Glomerular endothelial cell (primary cell): ENCODE results near the gene XYLT1. TPM values are rescaled to one million over a fixed set of nuclear protein-coding genes. Genes with fewer than 3 reads are reported as not detected.

Source experiments
- DNase-seq: peaks from one replicate; pipeline ENCODE4 v3.0.0-alpha.2; 2011; ENCODE audit warnings: low read depth, low spot score; ENCODE audit errors: extremely low read depth
- total RNA-seq: library from RNA; depleted of rRNA; stranded (reverse); fragments of >200 nt; gene quantifications from 2 replicates; pipeline ENCODE4 v1.2.3, GENCODE V29; 2015

XYLT1 gene
- total RNA-seq, 1 donor from 2014 or later = 6.0 TPM

DNA sequence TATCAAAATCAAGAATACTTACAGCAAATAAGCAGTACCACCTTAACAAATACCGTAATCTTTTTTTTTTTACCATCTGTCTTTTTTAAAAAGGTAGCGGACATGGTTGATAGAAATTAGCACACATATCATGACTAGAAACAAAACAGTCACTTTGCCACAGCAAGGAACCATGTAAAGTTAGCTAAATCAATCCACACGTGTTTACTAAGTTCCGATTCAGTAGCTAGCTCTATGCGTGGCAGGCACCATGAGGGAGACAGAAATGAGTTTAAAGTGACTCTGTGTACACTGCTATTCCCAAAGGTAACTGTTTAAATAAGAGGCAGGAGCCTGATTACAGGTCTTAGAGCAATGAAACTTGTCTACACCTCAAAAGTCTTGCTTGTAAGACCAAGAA lies 108.6 kb downstream of the XYLT1 start:
- DNase-seq = no peak

DNA sequence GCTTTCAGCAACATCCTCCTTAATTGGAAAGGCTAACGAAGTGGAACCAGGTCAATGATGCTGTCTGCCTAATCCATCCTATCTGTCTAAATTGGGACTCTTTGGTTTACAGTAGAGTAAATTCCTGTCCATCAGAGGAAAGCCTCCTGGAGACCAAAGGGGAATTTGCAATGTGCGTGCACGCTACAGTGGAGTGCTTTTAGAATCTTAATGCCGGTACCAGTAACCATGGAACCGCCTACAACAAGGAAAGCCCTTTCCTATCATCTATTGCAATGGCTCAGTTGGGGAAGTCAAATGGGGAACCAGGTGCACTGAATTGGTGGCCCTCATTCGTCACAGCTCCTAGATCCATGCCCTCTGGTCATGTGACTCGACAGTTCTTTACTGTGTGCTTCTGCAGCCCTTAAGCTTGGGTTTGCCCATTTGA lies 110.1 kb downstream of the XYLT1 start:
- no peak for DNase-seq

DNA sequence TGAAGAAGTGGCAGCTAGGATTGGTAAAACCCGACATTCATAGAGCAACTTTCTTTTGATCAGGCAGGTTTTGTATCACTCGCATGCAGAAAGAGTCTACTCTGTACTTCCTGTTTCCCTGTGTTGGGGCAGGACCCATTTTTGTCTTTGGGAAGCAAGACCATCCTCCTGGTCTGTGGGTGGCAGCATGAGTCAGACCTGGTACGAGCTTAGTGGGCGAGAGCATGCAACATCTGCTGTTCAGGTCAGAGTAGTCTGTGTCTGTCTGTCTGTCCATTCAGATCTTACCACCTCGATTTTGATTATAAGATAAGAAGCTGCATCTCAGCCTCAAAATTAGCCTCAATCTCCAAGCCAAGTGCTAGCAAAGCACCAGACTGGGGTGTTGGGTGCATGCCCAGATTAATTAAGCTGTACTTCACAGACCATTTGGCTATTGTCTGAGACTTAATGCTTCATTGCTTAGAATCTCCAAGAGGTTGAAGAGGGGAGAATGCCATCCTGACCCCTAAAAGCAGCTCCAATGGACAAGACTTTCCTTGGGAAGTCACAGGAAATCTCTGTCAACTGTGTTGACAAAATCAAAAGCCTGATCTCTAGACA lies 110.9 kb downstream of the XYLT1 start:
- DNase-seq = no peak

DNA sequence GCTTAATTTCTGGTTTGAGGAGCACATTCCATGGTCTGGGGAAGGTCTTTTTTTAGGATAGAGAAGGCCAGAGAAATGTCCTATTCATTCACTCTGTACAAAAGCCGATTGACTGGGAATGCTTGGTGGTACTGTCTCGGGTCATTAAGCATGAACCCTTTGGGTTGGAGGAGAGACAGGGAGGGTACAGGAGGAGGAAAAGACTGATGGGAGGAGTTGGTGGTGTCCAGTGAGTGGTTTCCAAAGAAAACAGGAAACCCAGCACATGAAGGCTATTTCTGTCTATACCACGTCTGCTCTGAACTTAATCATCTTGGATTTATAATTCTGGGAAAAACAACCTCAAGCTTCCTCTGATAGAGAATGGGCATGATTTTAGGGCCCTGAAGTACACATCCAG lies 111.9 kb downstream of the XYLT1 start:
- DNase-seq = no peak

DNA sequence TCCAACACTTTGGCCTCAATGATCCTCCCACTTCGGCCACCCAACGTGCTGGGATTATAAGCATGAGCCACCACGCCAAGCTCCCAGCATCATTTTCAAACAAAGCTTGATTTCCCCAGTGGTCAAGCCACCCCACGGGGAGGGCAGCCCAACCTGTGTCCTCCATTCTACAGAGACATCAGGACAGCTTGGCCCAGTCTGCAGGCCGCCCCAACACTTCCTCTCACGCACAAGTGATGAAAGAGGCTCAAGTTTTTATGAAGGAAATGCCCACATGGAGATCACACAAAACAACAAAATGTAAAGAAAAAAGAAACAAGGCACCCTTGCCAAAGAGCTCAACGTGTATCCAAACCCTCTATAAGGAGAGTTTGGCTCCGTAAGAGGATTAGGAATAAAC lies 112.4 kb downstream of the XYLT1 start:
- no peak for DNase-seq

DNA sequence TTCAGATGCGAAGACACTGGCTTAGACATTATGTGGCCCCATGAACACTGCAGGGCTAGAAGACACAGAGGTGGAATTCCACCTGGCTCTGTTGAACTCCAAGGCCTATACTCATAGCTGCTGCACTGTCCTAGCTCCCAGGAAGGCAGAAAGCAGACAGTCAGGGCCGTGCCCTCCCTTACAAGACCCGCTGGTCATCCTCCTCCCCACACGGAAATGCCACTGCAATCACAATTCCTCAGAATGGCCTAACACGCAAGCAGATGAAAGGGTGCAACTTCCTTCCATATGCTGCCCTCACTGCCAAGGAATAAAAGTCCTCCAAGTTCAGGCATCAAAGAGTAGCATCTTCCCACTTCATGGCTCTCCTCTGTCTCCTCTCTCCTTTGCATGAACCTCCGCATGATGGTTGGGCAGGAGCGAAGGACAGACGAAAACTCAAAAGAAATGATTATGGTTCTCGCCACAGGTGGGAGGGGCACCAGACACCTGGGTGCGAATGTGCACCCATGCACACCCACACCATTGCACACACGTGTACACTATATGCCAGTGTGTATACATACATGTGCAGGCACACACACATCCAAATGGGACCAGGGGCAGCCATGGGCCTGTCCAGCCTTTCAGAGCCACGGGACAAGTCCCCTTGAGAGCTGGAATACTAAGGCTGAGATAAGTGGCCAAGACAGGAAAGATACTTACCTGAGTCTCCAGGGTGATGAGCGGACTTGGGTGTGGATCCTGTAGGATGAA lies 113.3 kb downstream of the XYLT1 start:
- DNase-seq = no peak

DNA sequence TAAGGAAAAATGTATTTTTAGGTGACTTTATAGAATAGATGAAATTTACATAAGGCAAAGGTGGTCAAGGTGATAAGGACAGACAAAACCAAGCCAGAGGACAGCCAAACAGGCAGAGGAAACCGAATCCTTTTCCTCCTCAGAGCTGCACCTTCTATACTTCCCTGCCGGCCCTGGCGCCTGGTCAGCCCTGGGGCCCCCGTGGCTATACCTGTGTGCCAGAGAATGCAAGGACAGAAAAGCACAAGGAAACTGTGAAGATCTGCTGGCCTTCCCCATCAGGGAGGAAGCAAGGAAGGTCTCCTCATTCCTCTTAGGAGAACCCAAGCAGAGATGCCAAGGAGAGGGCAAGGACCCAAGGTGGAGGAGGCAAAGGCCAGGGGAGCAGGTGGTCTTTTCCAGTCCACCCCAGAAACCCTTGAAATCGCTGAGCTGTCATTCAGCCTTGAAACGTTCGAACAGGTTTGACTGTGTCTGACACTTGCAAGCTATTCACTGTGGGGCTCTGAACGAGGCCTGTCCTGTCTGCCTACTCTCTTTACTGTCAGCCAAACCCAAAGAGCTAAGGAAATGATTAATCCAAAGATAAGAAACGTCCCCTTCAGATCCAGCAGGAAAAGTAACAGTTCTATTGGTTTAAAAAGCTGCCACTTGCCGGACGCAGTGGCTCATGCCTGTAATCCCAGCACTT lies 114.4 kb downstream of the XYLT1 start:
- DNase-seq = no peak

DNA sequence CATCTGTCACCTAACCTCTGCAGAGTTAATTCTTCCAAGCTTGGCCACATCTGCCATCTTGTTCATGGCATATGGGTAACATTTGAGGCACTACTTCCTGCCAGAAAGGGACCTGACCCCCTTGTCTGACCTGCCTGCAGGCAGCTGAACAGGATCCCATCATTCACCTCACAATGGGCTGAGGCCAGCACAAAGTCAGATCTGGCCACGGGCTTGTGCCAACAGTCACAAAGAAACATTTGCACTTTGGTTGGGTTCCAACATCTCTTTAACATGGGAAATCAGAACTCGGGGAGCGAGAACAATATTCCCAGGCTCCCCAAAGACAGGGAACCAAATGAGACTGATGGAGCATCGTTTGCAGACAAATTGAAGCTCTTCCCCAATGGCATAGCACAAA lies 116.1 kb downstream of the XYLT1 start:
- DNase-seq = no peak

DNA sequence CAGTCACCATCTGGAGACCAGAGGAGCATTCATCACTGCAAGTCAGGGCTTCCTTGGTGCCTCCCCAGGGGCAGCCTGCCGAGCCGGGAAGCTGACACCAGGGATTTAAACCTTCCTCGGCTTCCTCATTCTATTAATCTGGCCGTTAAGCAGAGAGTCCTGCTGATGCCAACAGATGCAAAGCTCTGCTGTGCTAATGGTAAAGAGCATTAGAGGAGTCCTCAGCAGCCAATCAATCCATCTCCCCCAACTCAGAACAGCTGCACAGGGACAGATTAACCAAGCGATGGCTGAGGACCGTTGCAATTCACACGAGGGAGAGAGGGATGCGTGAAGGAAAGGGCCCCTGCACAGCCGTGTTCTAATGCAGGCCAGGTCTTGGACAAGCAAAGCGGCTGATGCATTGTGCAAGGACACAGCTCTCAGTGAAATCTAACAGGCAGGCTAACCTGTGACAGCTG lies 116.6 kb downstream of the XYLT1 start:
- DNase-seq = no peak

DNA sequence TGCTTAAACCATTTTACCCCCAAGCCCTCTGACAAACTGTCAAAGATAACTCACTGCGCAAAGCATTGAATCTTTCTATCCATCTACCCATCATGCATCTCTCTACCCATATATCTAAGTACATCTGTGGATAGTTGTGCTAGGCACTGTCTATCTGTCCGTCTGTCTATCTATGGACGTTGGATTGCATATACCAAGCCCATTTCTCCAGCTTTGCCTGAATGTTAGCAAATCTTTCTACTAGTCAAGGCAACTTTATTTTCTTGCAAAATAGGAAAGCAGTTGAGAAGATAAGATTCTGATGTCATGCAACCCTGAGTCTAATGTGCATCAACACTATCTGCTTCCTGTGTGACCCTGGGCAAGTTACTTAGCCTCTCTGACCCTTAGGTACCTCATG lies 117.2 kb downstream of the XYLT1 start:
- no peak for DNase-seq

DNA sequence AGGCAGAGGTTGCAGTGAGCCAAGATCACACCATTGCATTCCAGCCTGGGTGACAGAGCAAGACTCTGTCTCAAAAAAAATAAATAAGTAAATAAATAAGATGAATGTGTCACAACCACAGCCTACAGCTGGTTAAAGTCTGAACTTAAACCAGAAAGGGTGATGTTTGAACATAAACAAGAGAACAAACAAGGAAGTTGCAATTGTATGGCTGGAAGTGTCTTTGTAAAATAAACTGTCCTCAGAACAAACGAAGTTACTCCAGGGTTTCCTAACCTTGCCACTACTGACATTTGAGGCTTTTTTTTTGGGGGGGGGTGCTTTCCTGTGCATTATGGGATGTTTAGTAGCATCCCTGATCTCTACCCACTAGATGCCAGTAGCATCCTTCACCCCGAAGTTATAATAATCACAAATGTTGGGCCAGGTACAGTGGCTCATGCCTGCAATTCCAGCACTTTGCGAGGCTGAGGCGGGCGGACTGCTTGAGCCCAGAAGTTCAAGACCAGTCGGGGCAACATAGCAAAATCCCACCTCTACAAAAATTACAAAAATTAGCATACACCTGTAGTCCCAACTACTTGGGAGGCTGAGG lies 119.2 kb downstream of the XYLT1 start:
- no peak for DNase-seq

DNA sequence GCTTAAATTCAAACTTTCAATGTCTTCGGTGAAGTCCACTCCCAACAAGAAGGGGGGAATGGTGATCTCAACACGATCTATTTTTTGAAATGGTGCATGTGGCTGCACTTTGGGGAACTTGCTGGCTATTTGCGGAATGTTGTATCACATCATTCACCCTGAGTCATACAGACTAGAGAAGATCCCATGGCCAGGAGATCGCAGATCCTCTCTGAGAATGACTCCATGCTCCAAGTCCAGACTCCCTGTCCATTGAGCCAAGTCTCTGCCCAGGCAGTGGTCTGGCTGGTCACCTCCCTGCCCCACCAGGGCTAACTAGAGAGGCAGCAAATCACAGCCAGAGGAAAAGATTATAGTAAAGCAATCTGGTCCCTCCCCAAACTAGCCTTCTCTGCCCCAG lies 120.6 kb downstream of the XYLT1 start:
- no peak for DNase-seq

DNA sequence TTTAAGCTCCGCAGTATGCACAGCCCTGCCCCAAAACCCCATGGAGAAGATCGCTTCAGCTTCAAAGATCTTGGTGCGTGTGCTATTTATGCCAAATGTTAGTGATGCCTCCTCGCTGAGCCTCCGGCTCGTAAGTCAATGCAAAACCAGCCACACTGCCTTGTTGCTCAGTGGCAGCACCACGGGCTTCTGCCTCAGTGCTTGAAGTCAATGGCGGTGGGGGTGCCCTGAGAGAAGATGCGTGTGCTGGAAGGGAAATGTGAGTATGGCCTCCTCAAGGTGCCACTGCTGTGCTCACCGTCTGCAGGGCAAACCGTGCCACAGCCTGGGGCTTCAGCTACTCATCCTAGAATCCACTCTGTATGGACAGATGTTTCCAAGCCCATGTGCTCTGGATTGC lies 121.9 kb downstream of the XYLT1 start:
- DNase-seq = no peak

DNA sequence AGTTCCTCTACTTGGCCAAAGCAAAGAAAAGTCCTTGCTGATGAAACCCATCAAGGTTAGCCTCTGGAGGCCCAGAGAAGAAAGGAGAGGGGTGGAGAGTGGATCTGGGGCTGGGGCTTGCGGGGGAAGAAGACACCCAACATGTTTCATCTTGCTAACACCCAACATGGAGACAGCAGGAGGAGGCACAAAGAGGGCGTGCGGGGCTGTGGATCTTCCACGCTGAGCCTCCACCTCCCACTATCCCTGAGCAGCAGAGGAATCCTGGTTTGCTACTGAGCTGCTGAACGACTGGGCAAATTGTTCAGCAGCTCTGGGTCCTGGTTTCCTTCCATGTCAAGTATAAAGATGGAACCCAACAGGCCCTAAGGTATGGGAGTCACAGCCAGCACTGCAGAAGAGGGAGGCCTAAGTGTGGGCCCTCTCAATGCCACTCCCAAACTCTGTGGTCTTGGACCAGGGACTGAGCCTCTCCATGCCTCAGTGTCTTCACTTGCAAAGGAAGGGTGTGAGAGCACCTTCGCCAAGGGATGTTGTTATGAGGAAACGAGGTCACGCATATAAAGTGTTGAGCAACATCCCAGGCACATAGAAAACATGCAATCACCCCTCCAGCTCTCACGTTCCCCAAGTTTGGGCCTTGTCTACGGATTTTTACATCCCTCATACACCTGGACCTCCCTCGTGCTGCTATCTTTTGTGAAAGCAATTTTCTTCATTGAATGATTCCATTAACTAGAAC lies 122.5 kb downstream of the XYLT1 start:
- DNase-seq = no peak

DNA sequence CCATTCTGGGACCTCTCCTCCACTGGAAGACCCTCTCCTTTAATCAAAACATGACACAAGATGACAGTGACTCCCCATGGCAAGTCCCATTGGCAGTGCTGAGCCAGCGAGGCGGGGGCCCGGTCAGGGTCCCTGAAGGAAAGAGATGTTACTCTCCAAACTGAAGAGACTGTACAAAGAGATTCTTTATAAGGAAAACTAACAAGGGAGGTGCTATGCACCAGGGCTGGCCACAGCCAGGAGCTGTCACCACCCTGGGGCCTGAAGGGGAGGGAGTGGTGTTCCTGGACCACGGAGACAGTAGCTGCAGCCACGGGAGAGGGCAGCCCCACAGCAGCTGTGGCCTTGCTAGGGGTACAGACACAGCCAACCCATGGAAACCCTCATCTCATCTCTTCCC lies 123.1 kb downstream of the XYLT1 start:
- DNase-seq = no peak

DNA sequence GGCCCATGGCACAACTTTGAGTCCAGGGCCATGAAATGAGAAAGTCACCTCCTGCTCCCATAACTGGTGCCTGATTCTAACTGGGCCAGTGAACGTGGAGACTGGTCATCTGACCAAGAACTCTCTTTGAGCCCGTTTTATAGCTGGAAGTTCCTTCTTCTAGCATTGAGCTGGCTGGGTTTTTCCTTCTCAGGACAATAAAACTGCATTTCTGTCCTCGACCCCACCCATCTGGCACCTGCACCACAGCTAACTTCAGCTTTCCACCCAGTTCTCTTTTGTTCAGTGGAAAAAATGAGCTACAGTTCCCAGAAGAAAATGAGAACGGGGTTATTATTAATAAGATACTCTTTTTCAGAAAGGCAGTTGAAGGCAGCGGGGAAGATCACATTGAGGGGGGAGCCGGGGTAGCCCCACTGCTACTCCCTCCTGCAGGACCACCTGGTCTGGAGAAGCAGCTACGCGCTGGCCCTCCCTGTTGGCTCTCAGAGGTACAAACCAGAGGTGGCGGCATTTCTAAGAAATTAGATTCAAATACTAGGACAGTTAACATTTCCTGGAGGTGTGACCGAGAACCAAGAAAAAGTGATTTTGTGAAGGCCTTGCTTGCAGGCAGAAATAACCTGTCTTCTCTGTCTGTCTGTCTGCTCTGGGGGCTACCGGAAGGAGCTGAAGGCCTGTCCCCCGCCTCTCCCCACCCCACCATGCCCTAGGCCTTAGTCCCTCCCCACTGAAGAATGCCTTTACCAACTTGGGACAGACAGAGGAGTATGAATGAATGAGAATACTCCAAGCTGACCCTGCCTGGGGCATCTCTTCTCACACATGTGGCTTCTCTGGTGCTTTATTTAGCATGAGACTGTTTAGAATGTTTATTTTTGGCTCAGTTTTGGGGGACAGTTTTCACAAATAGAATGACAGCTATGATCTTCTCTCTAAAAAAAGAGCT lies 123.9 kb downstream of the XYLT1 start:
- no peak for DNase-seq

DNA sequence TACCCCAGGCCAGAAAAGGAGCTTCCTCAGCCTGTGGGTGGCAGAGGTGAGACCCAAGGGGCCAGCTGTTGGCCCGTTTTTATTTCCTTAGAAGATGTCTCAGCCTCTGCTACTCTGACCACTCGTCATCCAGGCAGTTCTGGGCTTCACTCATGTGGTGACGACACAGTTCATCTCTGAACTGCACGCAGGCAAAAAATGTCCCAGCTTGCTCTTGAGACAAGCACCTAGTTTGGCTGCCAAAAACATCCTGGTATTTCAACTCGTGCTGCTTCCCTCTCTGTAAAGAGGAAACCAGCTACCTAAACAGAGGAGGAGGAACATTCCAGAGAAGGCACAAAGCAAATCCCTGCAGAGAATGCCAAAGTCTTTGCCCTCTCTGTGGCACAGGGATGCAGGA lies 125.7 kb downstream of the XYLT1 start:
- DNase-seq = no peak

DNA sequence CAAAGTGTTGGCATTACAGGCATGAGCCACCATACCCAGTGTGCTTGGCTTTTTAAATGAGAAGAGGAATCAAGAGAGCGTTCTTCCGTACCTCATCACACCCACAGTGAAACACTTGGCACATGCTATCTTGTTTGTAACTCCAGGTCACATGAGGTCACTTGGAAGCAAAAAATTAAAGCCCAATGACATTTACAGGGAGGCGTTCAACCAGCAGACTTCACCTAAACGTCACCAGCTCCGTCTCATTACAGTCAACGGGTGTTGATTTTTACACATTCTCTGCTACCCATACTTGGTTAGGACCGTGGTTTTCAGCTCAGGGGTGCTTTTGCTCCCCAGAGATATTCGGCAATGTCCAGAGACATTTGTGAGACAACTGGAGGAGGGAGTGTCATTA lies 127.0 kb downstream of the XYLT1 start:
- no peak for DNase-seq

DNA sequence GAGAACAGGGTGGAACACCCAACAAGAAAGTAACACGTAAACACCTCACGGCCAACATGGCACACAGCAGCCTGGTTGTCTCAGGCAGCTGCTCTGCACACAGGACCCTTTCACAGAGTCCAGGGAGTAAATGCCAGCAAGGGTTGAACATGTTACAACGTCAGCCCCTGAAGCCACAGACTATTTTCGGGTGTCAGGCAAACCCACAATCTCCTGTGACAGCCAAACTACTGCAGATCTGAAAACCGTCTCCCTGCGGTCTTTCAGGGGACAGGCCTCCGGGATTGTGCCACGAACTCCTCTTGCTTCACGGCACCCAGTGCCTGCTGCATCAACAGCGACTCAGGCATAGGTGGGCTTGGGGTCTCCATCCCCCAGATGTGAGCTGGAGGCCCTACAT lies 127.7 kb downstream of the XYLT1 start:
- DNase-seq = no peak

DNA sequence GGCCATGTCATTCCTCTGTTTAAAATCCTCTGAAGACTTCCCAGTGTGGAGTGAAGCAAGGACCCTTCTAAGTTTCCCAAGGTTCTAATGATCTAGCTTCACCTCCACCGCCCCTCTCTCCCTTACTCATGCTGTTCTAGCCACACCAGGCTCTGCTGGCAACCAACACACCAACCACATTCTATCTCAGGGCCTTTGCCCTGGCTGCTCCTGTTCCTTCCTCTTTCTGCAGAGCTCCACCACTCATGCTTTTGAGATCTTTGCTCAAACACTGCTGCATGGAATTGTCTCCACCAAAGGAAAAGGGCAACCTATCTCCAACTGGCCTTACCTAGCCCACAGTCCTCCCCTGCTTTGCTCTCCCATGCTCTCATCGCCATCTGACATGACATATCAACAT lies 128.7 kb downstream of the XYLT1 start:
- no peak for DNase-seq
